ENCODE measurements around the gene KATNAL1.

DNA sequence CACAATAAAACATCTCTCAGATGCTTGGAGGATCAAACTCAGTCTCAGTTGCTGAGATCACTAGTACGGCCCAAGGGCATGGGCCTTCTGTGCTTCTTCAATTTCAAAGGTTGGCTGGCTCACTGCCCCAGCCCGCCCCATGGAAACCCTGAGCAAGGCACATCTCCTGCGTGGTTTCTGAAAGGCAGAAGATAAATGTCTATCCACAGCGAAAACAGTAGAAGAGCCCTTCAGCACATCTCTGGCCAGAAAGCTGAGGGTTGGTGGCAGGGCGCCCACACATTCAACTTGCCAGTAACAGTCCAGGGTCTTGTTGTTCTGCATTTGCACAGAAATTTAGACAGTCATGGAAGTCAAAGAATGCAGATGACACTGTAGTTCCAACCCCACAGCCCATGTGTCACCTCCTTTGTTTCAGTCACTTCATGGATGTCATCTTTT lies 24.0 kb upstream of the KATNAL1 start:
- TF ChIP-seq, protein P1, sequence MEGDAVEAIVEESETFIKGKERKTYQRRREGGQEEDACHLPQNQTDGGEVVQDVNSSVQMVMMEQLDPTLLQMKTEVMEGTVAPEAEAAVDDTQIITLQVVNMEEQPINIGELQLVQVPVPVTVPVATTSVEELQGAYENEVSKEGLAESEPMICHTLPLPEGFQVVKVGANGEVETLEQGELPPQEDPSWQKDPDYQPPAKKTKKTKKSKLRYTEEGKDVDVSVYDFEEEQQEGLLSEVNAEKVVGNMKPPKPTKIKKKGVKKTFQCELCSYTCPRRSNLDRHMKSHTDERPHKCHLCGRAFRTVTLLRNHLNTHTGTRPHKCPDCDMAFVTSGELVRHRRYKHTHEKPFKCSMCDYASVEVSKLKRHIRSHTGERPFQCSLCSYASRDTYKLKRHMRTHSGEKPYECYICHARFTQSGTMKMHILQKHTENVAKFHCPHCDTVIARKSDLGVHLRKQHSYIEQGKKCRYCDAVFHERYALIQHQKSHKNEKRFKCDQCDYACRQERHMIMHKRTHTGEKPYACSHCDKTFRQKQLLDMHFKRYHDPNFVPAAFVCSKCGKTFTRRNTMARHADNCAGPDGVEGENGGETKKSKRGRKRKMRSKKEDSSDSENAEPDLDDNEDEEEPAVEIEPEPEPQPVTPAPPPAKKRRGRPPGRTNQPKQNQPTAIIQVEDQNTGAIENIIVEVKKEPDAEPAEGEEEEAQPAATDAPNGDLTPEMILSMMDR (IDR thresholded peaks at IDR 0.05), result no peak
- TF ChIP-seq RELA (CRISPR knock-in tag; IDR thresholded peaks at IDR 0.05; ENCODE audit: borderline replicate concordance), result no peak
- TF ChIP-seq, protein P2, sequence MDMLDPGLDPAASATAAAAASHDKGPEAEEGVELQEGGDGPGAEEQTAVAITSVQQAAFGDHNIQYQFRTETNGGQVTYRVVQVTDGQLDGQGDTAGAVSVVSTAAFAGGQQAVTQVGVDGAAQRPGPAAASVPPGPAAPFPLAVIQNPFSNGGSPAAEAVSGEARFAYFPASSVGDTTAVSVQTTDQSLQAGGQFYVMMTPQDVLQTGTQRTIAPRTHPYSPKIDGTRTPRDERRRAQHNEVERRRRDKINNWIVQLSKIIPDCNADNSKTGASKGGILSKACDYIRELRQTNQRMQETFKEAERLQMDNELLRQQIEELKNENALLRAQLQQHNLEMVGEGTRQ (CRISPR knock-in tag; IDR thresholded peaks at IDR 0.05), result no peak
- no peak for TF ChIP-seq TEAD4 (CRISPR knock-in tag; IDR thresholded peaks at IDR 0.05)
- TF ChIP-seq, protein P3, sequence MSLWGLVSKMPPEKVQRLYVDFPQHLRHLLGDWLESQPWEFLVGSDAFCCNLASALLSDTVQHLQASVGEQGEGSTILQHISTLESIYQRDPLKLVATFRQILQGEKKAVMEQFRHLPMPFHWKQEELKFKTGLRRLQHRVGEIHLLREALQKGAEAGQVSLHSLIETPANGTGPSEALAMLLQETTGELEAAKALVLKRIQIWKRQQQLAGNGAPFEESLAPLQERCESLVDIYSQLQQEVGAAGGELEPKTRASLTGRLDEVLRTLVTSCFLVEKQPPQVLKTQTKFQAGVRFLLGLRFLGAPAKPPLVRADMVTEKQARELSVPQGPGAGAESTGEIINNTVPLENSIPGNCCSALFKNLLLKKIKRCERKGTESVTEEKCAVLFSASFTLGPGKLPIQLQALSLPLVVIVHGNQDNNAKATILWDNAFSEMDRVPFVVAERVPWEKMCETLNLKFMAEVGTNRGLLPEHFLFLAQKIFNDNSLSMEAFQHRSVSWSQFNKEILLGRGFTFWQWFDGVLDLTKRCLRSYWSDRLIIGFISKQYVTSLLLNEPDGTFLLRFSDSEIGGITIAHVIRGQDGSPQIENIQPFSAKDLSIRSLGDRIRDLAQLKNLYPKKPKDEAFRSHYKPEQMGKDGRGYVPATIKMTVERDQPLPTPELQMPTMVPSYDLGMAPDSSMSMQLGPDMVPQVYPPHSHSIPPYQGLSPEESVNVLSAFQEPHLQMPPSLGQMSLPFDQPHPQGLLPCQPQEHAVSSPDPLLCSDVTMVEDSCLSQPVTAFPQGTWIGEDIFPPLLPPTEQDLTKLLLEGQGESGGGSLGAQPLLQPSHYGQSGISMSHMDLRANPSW (CRISPR knock-in tag; conservative IDR thresholded peaks at IDR 0.05; ENCODE audit: low read depth), result no peak
- TF ChIP-seq, protein P4, sequence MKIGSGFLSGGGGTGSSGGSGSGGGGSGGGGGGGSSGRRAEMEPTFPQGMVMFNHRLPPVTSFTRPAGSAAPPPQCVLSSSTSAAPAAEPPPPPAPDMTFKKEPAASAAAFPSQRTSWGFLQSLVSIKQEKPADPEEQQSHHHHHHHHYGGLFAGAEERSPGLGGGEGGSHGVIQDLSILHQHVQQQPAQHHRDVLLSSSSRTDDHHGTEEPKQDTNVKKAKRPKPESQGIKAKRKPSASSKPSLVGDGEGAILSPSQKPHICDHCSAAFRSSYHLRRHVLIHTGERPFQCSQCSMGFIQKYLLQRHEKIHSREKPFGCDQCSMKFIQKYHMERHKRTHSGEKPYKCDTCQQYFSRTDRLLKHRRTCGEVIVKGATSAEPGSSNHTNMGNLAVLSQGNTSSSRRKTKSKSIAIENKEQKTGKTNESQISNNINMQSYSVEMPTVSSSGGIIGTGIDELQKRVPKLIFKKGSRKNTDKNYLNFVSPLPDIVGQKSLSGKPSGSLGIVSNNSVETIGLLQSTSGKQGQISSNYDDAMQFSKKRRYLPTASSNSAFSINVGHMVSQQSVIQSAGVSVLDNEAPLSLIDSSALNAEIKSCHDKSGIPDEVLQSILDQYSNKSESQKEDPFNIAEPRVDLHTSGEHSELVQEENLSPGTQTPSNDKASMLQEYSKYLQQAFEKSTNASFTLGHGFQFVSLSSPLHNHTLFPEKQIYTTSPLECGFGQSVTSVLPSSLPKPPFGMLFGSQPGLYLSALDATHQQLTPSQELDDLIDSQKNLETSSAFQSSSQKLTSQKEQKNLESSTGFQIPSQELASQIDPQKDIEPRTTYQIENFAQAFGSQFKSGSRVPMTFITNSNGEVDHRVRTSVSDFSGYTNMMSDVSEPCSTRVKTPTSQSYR (CRISPR knock-in tag; IDR thresholded peaks at IDR 0.05), result no peak
- no peak for TF ChIP-seq ZNF121 (CRISPR knock-in tag; IDR thresholded peaks at IDR 0.05)
- no peak for TF ChIP-seq JUN (CRISPR knock-in tag; IDR thresholded peaks at IDR 0.05)
- no peak for TF ChIP-seq ZNF416 (CRISPR knock-in tag; IDR thresholded peaks at IDR 0.05)
- TF ChIP-seq, protein P5, sequence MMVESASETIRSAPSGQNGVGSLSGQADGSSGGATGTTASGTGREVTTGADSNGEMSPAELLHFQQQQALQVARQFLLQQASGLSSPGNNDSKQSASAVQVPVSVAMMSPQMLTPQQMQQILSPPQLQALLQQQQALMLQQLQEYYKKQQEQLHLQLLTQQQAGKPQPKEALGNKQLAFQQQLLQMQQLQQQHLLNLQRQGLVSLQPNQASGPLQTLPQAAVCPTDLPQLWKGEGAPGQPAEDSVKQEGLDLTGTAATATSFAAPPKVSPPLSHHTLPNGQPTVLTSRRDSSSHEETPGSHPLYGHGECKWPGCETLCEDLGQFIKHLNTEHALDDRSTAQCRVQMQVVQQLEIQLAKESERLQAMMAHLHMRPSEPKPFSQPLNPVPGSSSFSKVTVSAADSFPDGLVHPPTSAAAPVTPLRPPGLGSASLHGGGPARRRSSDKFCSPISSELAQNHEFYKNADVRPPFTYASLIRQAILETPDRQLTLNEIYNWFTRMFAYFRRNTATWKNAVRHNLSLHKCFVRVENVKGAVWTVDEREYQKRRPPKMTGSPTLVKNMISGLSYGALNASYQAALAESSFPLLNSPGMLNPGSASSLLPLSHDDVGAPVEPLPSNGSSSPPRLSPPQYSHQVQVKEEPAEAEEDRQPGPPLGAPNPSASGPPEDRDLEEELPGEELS (CRISPR knock-in tag; IDR thresholded peaks at IDR 0.05), result no peak
- TF ChIP-seq ZNF263 (CRISPR knock-in tag; IDR thresholded peaks at IDR 0.05; ENCODE audit: low read depth), result no peak

Measured in WTC11 (cell line).